Muscle of back (tissue), 13 donors: ENCODE measurements around the gene OST4. TPM values are rescaled to one million over a fixed set of nuclear protein-coding genes. Genes with fewer than 3 reads are reported as not detected.
"Not testable (repeated sequence)": the region's sequence is repeated elsewhere in the genome, so short reads cannot be mapped to it uniquely, and the experiment has no call there.

ENCODE experiments used
- DNase-seq, 3 donors: peaks; one replicate each; pipeline versions ENCODE4 v3.0.0 to v3.0.0-alpha.2; 2013
- long read RNA-seq, 9 donors: transcript quantifications; one replicate each; lab custom pipeline, GENCODE V29; 2026
- polyA plus RNA-seq, 10 donors: library from polyadenylated mRNA; unstranded; fragments of 120-200 nt; gene quantifications; one replicate each; pipeline ENCODE4 v1.2.1, GENCODE V29; 2013; ENCODE audit not compliant: insufficient read length in 10 of 10

The OST4 gene
- polyA plus RNA-seq = 100 to 1,000 TPM; 208 to 290 (median 237) TPM
- long read RNA-seq, donor 1, transcript OST4-203 (3 exons, 561 nt) = major isoform, 319 of 421 reads
- long read RNA-seq, donor 1, transcript OST4-201 (2 exons, 559 nt) = minor isoform, 102 of 421 reads
- long read RNA-seq, donor 1, partial matches to known transcripts = 0 of 421 reads
- long read RNA-seq, donor 1, other reads (novel, unspliced or antisense) = 0 of 421 reads
- long read RNA-seq, donor 2, transcript OST4-203 (3 exons, 561 nt) = major isoform, 244 of 303 reads
- long read RNA-seq, donor 2, transcript OST4-201 (2 exons, 559 nt) = minor isoform, 52 of 303 reads
- long read RNA-seq, donor 2, partial matches to known transcripts = 7 of 303 reads
- long read RNA-seq, donor 2, other reads (novel, unspliced or antisense) = 0 of 303 reads
- long read RNA-seq, donor 3 = 0 reads
- long read RNA-seq, donor 4, transcript OST4-203 (3 exons, 561 nt) = major isoform, 220 of 266 reads
- long read RNA-seq, donor 4, transcript OST4-201 (2 exons, 559 nt) = minor isoform, 46 of 266 reads
- long read RNA-seq, donor 4, partial matches to known transcripts = 0 of 266 reads
- long read RNA-seq, donor 4, other reads (novel, unspliced or antisense) = 0 of 266 reads
- long read RNA-seq, donor 5, transcript OST4-201 (2 exons, 559 nt) = minor isoform, 61 of 512 reads
- long read RNA-seq, donor 5, transcript OST4-203 (3 exons, 561 nt) = major isoform, 445 of 512 reads
- long read RNA-seq, donor 5, partial matches to known transcripts = 5 of 512 reads
- long read RNA-seq, donor 5, other reads (novel, unspliced or antisense) = 0 of 512 reads
- long read RNA-seq, donor 6, transcript OST4-203 (3 exons, 561 nt) = major isoform, 316 of 408 reads
- long read RNA-seq, donor 6, transcript OST4-201 (2 exons, 559 nt) = minor isoform, 83 of 408 reads
- long read RNA-seq, donor 6, partial matches to known transcripts = 9 of 408 reads
- long read RNA-seq, donor 6, other reads (novel, unspliced or antisense) = 0 of 408 reads
- long read RNA-seq, donor 7, transcript OST4-201 (2 exons, 559 nt) = minor isoform, 31 of 221 reads
- long read RNA-seq, donor 7, transcript OST4-203 (3 exons, 561 nt) = major isoform, 183 of 221 reads
- long read RNA-seq, donor 7, partial matches to known transcripts = 7 of 221 reads
- long read RNA-seq, donor 7, other reads (novel, unspliced or antisense) = 0 of 221 reads
- long read RNA-seq, donor 8, transcript OST4-203 (3 exons, 561 nt) = major isoform, 230 of 337 reads
- long read RNA-seq, donor 8, transcript OST4-201 (2 exons, 559 nt) = minor isoform, 100 of 337 reads
- long read RNA-seq, donor 8, partial matches to known transcripts = 7 of 337 reads
- long read RNA-seq, donor 8, other reads (novel, unspliced or antisense) = 0 of 337 reads
- long read RNA-seq, donor 9, transcript OST4-203 (3 exons, 561 nt) = major isoform, 39 of 47 reads
- long read RNA-seq, donor 9, transcript OST4-201 (2 exons, 559 nt) = minor isoform, 8 of 47 reads
- long read RNA-seq, donor 9, partial matches to known transcripts = 0 of 47 reads
- long read RNA-seq, donor 9, other reads (novel, unspliced or antisense) = 0 of 47 reads

GRCh38 chr2:27071277-27071989 lies at the start of gene OST4:
TSS of gene OST4 (minus strand) at chr2:27071654.
- peak; percentile 93 to 97 (median 95) for DNase-seq

GRCh38 chr2:27119330-27119670 lies 47.8 kb upstream of the OST4 start:
- not testable (repeated sequence) for DNase-seq

- no peak for DNase-seq
Measured at GRCh38 chr2:27118525-27119329, 47.3 kb upstream of the OST4 start, which contains the start of gene CGREF1. TSS of gene CGREF1 (minus strand) at chr2:27119128. CDS start at chr2:27104366, 14,762 bp downstream.

GRCh38 chr2:27117995-27118524 lies 46.6 kb upstream of the OST4 start:
- DNase-seq = no peak

- DNase-seq = no peak
Measured at GRCh38 chr2:27115519-27115918, 44.1 kb upstream of the OST4 start.

GRCh38 chr2:27111392-27112078 lies 40.1 kb upstream of the OST4 start:
- not testable (repeated sequence) for DNase-seq

- not testable (repeated sequence) for DNase-seq
Measured at GRCh38 chr2:27110603-27111352, 39.3 kb upstream of the OST4 start.

GRCh38 chr2:27109083-27109482 lies 37.6 kb upstream of the OST4 start:
- no peak for DNase-seq

GRCh38 chr2:27108221-27108620 lies 36.8 kb upstream of the OST4 start:
- no peak for DNase-seq

- no peak for DNase-seq
Measured at GRCh38 chr2:27105981-27106380, 34.5 kb upstream of the OST4 start.

GRCh38 chr2:27102329-27102728 lies 30.9 kb upstream of the OST4 start:
- no peak for DNase-seq

GRCh38 chr2:27100036-27100435 lies 28.6 kb upstream of the OST4 start:
- DNase-seq = no peak

GRCh38 chr2:27099334-27099955 lies 28.0 kb upstream of the OST4 start:
- DNase-seq = no peak

GRCh38 chr2:27097341-27097740 lies 25.9 kb upstream of the OST4 start:
- no peak for DNase-seq

- no peak for DNase-seq
Measured at GRCh38 chr2:27096748-27097297, 25.4 kb upstream of the OST4 start.

GRCh38 chr2:27095745-27096651 lies 24.5 kb upstream of the OST4 start:
- peak in 2 of 3 donors; percentile 67 to 85 for DNase-seq
